Measurements from ENCODE around the gene SRSF2.

SRSF2 gene

GRCh38 chr17:76695059-76695831 is 41.9 kb downstream of the SRSF2 start:
- TF ChIP-seq, protein P1, sequence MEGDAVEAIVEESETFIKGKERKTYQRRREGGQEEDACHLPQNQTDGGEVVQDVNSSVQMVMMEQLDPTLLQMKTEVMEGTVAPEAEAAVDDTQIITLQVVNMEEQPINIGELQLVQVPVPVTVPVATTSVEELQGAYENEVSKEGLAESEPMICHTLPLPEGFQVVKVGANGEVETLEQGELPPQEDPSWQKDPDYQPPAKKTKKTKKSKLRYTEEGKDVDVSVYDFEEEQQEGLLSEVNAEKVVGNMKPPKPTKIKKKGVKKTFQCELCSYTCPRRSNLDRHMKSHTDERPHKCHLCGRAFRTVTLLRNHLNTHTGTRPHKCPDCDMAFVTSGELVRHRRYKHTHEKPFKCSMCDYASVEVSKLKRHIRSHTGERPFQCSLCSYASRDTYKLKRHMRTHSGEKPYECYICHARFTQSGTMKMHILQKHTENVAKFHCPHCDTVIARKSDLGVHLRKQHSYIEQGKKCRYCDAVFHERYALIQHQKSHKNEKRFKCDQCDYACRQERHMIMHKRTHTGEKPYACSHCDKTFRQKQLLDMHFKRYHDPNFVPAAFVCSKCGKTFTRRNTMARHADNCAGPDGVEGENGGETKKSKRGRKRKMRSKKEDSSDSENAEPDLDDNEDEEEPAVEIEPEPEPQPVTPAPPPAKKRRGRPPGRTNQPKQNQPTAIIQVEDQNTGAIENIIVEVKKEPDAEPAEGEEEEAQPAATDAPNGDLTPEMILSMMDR (IDR thresholded peaks at IDR 0.05): no peak

DNA sequence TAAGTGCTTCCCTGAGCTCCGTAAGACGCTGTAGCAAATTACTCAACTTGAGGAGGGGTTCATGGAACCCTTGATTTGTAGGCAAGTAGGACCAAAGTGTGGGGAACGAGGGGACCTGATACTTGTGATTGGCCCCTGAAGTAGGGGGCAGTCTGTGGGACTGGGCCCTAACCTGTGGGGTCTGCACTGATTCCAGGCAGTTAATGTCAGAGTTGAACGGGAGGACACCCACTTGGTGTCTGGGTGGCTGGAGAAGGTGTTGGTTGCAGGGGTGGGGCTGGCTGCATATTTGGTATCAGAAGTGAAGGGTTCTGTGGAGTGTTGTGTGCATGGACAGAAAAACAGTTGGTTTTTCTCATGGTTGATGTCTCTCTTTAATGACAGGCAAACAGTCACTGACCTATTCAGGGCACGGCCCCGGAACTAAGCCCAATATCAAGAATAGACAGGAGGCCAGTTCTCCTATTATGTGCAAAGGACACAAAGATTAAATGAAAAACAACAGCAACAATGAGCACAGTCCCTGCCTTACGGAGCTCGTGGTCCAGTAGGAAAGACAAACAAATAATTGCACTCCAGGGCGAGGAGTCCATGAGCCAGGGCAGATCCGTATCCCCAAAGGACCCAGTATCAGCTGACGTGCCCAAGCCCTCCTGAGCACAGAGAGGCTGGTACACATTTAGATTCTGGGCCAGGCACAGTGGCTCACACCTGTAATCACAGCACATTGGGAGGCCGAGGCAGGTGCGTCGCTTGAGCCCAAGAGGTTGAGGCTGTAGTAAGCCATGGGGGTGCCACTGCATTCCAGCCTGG is 45.5 kb downstream of the SRSF2 start:
- TF ChIP-seq, protein P1 (IDR thresholded peaks at IDR 0.05): no peak

DNA sequence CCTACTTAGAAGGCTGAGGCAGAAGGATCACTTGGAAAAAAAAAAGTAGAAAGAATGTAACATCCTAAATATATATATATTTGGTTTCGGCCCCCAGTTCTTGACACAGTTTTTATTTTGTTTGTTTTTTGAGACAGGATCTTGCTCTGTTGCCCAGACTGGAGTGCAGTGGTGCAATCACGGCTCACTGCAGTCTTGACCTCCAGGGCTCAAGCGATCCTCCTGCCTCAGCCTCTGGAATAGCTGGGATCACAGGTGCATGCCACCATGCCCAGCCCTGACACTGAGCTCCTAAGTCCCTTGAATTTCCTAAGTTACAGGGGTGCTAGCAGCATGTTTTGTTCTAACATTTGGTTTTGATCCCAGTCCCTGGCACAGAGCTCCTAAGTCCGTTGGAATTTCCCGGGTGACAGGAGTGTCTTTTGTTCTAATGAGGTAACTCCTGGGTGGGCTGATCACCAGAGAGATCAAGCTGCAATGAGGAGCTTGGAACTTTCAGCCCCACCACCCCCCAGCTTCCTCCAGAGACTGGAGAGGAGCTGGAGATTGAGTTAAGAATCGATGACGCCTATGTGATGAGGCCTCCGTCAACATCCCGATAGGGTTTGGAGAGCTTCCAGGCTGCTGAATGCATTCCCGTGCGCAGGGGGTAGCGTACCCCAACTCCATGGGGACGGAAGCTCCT is 46.4 kb downstream of the SRSF2 start:
- TF ChIP-seq, protein P1 (IDR thresholded peaks at IDR 0.05): no peak

GRCh38 chr17:76689859-76690258 is 47.3 kb downstream of the SRSF2 start:
- TF ChIP-seq, protein P1 (IDR thresholded peaks at IDR 0.05): no peak

DNA sequence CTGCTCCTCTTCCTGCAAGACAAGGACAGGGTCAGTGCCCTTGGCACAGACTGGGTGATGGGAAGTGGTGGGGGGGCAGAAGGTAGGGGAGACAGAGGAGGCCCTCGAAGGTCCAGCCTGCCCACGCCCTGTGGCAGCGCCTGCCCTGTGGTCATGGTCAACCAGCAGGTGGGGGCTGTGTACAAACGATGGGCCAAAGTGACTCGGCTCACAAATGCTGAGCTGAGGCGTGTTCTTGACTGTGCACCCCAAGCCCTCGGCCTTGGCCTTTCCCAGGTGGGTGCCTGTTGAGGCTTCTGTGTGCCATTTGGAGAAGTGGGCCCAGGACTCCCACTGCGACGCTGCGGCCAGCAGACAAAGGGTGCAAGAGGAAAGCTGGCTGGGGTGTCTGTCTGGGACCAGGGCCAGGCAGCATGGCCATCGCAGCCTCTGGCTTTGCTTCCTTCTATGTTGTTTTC is 48.9 kb downstream of the SRSF2 start:
- TF ChIP-seq, protein P1 (IDR thresholded peaks at IDR 0.05): no peak

GRCh38 chr17:76687298-76688164 is 49.6 kb downstream of the SRSF2 start:
- TF ChIP-seq, protein P1 (IDR thresholded peaks at IDR 0.05): no peak
